HEK293T (cell line): ENCODE results near the gene ATG14.

ENCODE experiments used
- CTCF ChIA-PET: fragments of 350-600 bp; formaldehyde crosslinking; extraction: SDS; loops from one replicate; lab custom pipeline; 2021; ENCODE audit warnings: antibody characterized with exemption, inconsistent platforms; lab: Yijun Ruan, JAX
- POLR2A ChIA-PET: fragments of 350-600 bp; formaldehyde crosslinking; extraction: SDS; loops from one replicate; lab custom pipeline; 2020; ENCODE audit warnings: antibody characterized with exemption, inconsistent platforms; lab: Yijun Ruan, JAX
- DNase-seq: peaks from one replicate; pipeline ENCODE4 v3.0.0; 2012; ENCODE audit warnings: mixed read lengths; ENCODE audit errors: extremely low spot score
- ARNT ChIP-seq: fragments of 450-650 bp; IDR thresholded peaks from 2 replicates; pipeline ENCODE4 v1.6.1; 2017; ENCODE audit warnings: mild to moderate bottlenecking
- BHLHE40 ChIP-seq: fragments of 450-650 bp; IDR thresholded peaks from 2 replicates; pipeline ENCODE4 v1.6.1; 2016; ENCODE audit warnings: mild to moderate bottlenecking, moderate library complexity, borderline replicate concordance
- CTBP1 ChIP-seq: fragments of 450-650 bp; IDR thresholded peaks from 2 replicates; pipeline ENCODE4 v1.6.1; 2016; ENCODE audit warnings: borderline replicate concordance
- ELF4 ChIP-seq: fragments of 450-650 bp; IDR thresholded peaks from 2 replicates; pipeline ENCODE4 v1.6.1; 2017; ENCODE audit warnings: antibody characterized with exemption
- FOXA1 ChIP-seq: fragments of 450-650 bp; IDR thresholded peaks from 2 replicates; pipeline ENCODE4 v1.6.1; 2016; ENCODE audit warnings: mild to moderate bottlenecking
- FOXK2 ChIP-seq: fragments of 450-650 bp; IDR thresholded peaks from 2 replicates; pipeline ENCODE4 v1.6.1; 2016; ENCODE audit warnings: mild to moderate bottlenecking
- FOXM1 ChIP-seq: fragments of 450-650 bp; IDR thresholded peaks from 2 replicates; pipeline ENCODE4 v1.6.1; 2017; ENCODE audit warnings: mild to moderate bottlenecking, borderline replicate concordance
- HDGF ChIP-seq: fragments of 450-650 bp; IDR thresholded peaks from 2 replicates; pipeline ENCODE4 v1.6.1; 2017; ENCODE audit warnings: antibody characterized with exemption, borderline replicate concordance
- L3MBTL2 ChIP-seq: fragments of 450-650 bp; conservative IDR thresholded peaks from 2 replicates; pipeline ENCODE4 v1.6.1; 2016; ENCODE audit warnings: mild to moderate bottlenecking
- LEF1 ChIP-seq: fragments of 450-650 bp; IDR thresholded peaks from 2 replicates; pipeline ENCODE4 v1.6.1; 2017; ENCODE audit warnings: mild to moderate bottlenecking, borderline replicate concordance
- NFRKB ChIP-seq: fragments of 450-650 bp; IDR thresholded peaks from 2 replicates; pipeline ENCODE4 v1.6.1; 2016; ENCODE audit warnings: mild to moderate bottlenecking, moderate library complexity
- SP1 ChIP-seq: fragments of 450-650 bp; IDR thresholded peaks from 2 replicates; pipeline ENCODE4 v1.6.1; 2017
- SUZ12 ChIP-seq: fragments of 450-650 bp; IDR thresholded peaks from 2 replicates; pipeline ENCODE4 v1.6.1; 2016; ENCODE audit warnings: mild to moderate bottlenecking
- TARDBP ChIP-seq: fragments of 450-650 bp; IDR thresholded peaks from 2 replicates; pipeline ENCODE4 v1.6.1; 2016
- ZNF384 ChIP-seq: fragments of 450-650 bp; IDR thresholded peaks from 2 replicates; pipeline ENCODE4 v1.6.1; 2016
- TF ChIP-seq, protein P1 (sequence below): fragments of 450-650 bp; IDR thresholded peaks from 2 replicates; pipeline ENCODE4 v1.6.1; 2016

Gene ATG14

DNA sequence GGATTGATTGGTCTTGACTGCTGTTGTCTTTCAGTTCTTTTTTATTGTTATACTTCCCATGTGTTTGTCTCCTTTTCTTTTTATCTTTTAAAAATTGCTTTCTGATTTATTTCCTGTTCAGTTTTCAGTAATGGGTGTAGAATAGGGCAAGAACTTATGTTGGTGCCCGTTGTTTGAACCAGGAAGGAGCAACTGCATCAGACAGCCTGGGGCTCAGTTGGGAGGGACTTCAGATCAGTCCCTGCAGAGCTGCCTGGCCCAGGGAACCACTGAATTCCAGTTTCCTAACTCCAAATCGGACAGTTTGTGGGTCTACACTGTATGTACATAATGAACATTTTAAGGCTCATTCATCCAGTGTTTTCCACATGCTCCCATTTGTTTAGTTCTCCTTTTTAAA lies 75.5 kb downstream of the ATG14 start:
- POLR2A ChIA-PET: no interaction called here
- TF ChIP-seq, protein P1, sequence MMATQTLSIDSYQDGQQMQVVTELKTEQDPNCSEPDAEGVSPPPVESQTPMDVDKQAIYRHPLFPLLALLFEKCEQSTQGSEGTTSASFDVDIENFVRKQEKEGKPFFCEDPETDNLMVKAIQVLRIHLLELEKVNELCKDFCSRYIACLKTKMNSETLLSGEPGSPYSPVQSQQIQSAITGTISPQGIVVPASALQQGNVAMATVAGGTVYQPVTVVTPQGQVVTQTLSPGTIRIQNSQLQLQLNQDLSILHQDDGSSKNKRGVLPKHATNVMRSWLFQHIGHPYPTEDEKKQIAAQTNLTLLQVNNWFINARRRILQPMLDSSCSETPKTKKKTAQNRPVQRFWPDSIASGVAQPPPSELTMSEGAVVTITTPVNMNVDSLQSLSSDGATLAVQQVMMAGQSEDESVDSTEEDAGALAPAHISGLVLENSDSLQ: no peak
- TF ChIP-seq NFRKB (no peak), FOXM1 (no peak), ELF4 (no peak), L3MBTL2 (no peak), BHLHE40 (no peak)

DNA sequence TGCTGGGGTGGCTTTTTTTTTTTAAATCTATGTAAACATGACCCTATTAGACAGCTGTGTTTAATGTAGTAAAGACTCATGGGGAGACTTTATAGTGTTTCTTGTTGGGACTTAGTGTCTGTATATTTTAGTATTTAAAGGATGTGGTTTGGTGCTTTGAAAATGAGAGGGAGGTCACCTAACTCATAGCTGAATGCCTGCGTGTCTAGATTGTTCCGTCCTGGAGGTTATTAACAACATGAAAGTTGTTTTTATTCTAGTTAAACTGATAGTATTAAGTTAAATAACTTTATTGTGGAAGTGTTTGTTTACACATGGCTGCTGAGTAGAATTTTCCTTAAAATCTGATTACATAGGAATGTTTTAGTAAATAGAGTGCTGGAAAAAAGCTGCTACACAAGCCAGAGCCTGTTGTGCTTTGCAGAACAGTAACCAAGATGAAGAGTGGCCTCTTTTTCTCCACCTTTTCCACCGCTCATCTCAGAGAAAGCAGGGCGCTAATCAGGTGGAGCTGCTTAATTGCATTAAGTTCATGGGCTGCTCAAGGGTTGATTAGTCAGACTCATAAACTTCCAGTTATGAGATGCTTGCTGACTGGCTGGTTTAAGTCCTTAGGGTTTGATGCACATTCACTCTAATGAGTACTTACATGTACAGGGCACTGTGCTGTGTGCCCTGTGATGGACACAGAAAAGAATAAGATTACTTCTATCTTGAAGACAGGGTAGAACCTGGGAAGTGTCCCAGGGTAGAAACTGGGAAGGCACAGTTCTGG lies 77.7 kb downstream of the ATG14 start:
- CTCF ChIA-PET: interaction anchor here (0.6 to 1.9 kb wide), 3 partner anchors 19 to 311 kb away, joined by 4 to 8 read pairs (median 7); no protein-coding TSS in a partner anchor
- TF ChIP-seq LEF1 (no peak), FOXM1 (no peak), ZNF384 (no peak), L3MBTL2 (no peak), FOXK2 (no peak), BHLHE40 (no peak), HDGF (no peak), SP1 (no peak), SUZ12 (no peak), FOXA1 (no peak), CTBP1 (no peak), ARNT (no peak), TARDBP (no peak), NFRKB (no peak), ELF4 (no peak)
- TF ChIP-seq, protein P1: no peak
- no peak for DNase-seq
- POLR2A ChIA-PET: no interaction called here

More for the DNA sequence above, 75.5 kb downstream of the ATG14 start:
- CTCF ChIA-PET: no interaction called here
- DNase-seq: no peak

DNA sequence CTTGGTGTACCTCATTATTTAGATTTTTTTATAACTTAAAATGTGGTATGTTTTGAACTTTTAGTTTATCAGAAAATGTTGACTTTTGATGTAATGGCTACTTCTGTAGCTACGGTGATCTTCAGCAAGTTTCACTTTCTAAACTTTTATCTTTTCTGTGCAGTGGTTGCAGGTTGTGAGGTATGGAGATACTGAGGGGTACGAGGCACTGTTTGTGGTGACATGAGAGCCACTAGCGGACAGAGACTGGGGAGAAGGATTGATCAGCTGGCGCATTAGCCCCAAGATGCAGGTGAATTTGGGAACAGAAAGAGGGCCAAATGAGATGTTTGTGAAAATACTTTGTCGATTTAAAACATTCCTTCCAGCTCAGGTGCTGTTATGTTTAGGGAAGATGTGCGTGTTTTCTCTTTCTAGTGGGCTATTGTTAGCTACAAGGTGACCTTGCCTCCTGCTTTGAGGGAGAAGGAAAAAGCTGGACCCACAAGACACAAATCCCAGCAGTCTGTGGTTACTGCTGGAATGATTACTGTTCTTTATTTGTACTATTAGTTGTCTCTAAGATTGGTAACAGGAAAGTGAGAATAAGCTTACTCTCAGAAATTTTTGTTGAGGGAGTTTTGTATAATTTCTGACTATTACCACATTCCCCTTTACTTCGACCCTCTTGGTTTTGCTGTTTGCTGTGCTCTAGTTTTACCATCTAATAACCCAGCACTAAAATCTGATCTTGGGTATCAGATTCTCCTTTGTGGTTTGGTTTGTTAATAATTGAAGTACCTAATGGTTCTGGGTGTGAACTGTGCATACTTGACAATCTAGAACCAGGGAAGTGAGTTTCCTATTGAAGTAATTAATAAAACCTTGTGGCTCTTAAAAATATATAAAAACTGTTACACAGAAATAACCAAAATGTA lies 78.7 kb downstream of the ATG14 start:
- ChIA-PET CTCF (interaction anchor here (1.0 to 1.9 kb wide), 4 partner anchors 20 to 87 kb away, joined by 3 to 8 read pairs (median 4); no protein-coding TSS in a partner anchor), POLR2A (no interaction called here)
- TF ChIP-seq FOXK2 (no peak), NFRKB (no peak), ARNT (no peak), TARDBP (no peak), BHLHE40 (no peak), L3MBTL2 (no peak), LEF1 (no peak), SUZ12 (no peak), FOXM1 (no peak)
- DNase-seq: no peak

DNA sequence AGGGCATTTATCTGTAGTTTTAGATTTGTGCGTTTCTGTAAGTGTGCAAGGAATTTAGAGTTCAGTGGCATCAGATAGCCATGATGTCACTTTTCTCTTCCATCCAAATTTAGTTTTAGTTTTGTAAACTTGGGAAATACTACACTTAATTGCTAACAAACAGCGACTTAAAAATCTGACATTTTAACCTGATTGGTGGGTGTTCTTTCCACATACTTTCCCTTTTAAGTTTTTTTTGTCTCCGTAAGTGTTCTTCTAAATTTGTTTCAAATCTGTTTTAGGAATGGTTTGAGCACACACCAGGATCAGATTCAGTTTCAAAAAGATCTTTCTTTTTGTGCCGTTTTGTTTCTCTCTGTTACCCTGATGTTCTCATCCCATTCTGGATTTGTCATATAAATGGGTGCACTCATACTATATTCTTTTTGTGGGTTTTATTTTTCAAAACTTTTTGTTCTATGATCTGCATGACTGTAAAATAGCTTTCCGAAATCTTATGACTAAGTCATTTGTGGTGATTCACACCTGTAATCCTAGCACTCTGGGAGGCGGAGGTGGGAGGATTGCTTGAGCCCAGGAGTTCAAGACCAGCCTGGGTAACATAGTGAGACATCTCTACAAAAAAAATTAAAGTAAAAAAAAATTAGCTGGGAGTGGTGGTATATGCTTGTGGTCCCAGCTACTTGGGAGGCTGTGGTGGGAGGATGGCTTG lies 81.5 kb downstream of the ATG14 start:
- POLR2A ChIA-PET: no interaction called here
- TF ChIP-seq TARDBP (no peak), FOXK2 (no peak), L3MBTL2 (no peak), CTBP1 (no peak), FOXA1 (no peak), SP1 (no peak), BHLHE40 (no peak), HDGF (no peak), NFRKB (no peak), LEF1 (no peak), SUZ12 (no peak)
- TF ChIP-seq, protein P1: no peak
- no peak for DNase-seq
- CTCF ChIA-PET: interaction anchor here (0.6 kb wide), 1 partner anchor 62 kb away, joined by 4 read pairs; no protein-coding TSS in a partner anchor

DNA sequence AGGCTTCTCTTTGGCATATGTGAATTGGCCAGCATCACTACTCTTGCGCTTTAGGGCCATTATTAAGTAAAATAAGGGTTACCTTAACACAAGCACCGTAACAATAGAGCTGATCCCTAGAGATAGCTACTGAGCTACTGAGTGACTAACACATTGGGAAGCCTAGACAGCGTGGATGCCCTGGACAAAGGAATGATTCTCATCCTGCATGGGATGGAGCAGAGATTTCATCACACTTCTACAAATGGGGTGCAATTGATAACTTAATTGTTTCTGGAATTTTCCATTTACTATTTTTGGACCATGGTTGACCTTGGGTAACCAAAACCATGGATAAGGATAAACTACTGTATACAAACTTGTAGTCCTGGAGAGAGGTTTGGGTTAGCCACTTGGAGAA lies 83.3 kb downstream of the ATG14 start:
- TF ChIP-seq BHLHE40: no peak
- no peak for TF ChIP-seq HDGF
- TF ChIP-seq ARNT: no peak
- no peak for TF ChIP-seq ELF4
- TF ChIP-seq ZNF384: no peak
- no peak for TF ChIP-seq NFRKB
- TF ChIP-seq CTBP1: no peak
- no peak for TF ChIP-seq FOXK2
- TF ChIP-seq FOXA1: no peak
- no peak for TF ChIP-seq L3MBTL2
- CTCF ChIA-PET: no interaction called here
- no peak for DNase-seq
- POLR2A ChIA-PET: no interaction called here
